H1 (cell line): ENCODE data around the gene FAM181A. TPM values are rescaled to one million over a fixed set of nuclear protein-coding genes. Genes with fewer than 3 reads are reported as not detected.

Experiments used
- CHD1 ChIP-seq: IDR thresholded peaks from 2 replicates; pipeline ENCODE4 v1.6.1; 2012; ENCODE audit warnings: low read depth, low read length, improper control_type of control experiment
- HDAC2 ChIP-seq, 2 experiments: fragments of 300-600 bp in 1 of 2; sonication (generic) in 1 of 2; IDR thresholded peaks; 2 replicates each; pipeline ENCODE4 v1.6.1; 2011 to 2012; ENCODE audit warnings: low read depth in 2 of 2, low read length in 2 of 2, mild to moderate bottlenecking in 2 of 2, moderate library complexity in 2 of 2, borderline replicate concordance in 1 of 2, inconsistent platforms in 1 of 2
- MAX ChIP-seq: IDR thresholded peaks from 2 replicates; pipeline ENCODE4 v1.6.1; 2012; ENCODE audit warnings: inconsistent platforms
- NRF1 ChIP-seq: IDR thresholded peaks from 2 replicates; pipeline ENCODE4 v1.6.1; 2011; ENCODE audit warnings: mild to moderate bottlenecking, low read depth, low read length, improper control_type of control experiment
- POLR2A ChIP-seq, 2 experiments: IDR thresholded peaks; 1 replicate in 1 of 2; 2 replicates in 1 of 2; pipeline ENCODE4 v1.6.1; 2011; ENCODE audit warnings: low read depth in 2 of 2, low read length in 2 of 2, mild to moderate bottlenecking in 2 of 2; ENCODE audit errors: control extremely low read depth in 1 of 2
- POLR2AphosphoS5 ChIP-seq: IDR thresholded peaks from 2 replicates; pipeline ENCODE4 v1.6.1; 2011; ENCODE audit warnings: low read depth, low read length
- RFX5 ChIP-seq: IDR thresholded peaks from 2 replicates; pipeline ENCODE4 v1.6.1; 2011; ENCODE audit warnings: low read depth, low read length, improper control_type of control experiment, borderline replicate concordance
- RNF2 ChIP-seq: fragments of 200-900, 300-1000 bp; sonication (generic); IDR thresholded peaks from 2 replicates; pipeline ENCODE4 v1.7.1; 2016; ENCODE audit warnings: borderline replicate concordance, low read depth, mild to moderate bottlenecking, antibody characterized with exemption, low read length; ENCODE audit not compliant: poor library complexity, severe bottlenecking; ENCODE audit errors: missing control alignments
- polyA plus RNA-seq, 7 experiments: library from polyadenylated mRNA; depleted of rRNA in 3 of 7; stranded (reverse) in 5 of 7; unstranded in 2 of 7; fragments of >200 nt in 5 of 7; fragments of 200-250 nt in 2 of 7; gene quantifications; 1 replicate in 5 of 7; 2 replicates in 1 of 7; 4 replicates in 1 of 7; pipeline versions ENCODE4 v1.2.1 to v1.2.3, GENCODE V29; 2011 to 2013; ENCODE audit warnings: missing spikeins in 2 of 7, mixed read lengths in 2 of 7
- total RNA-seq: library from RNA; stranded (reverse); fragmentation: NEBNext Ultra II Directional; extraction: Animal tissue kit (Norgen Biotek cat#: 25700); gene quantifications from 2 replicates; pipeline ENCODE4 v1.2.1, GENCODE V29; 2021

FAM181A gene
- total and polyA plus RNA-seq, 2 of the 8 experiments (the other 6 are each of a cell fraction or from before 2014, with no cell fraction given): not detected

- TF ChIP-seq MAX (no peak), RFX5 (no peak), RNF2 (no peak), POLR2AphosphoS5 (no peak), HDAC2 (IDR thresholded peaks at IDR 0.05; ENCODE audit: borderline replicate concordance in 1 of 2, low read depth in 2 of 2, low read length in 2 of 2) (no peak), POLR2A (IDR thresholded peaks at IDR 0.05; ENCODE audit: control extremely low read depth in 1 of 2, low read depth in 2 of 2, low read length in 2 of 2) (no peak), NRF1 (no peak), CHD1 (no peak)
Measured at GRCh38 chr14:93956514-93957332, 29.6 kb downstream of the FAM181A start (continued).
